ENCODE results near the gene CCL3. TPM values are rescaled to one million over a fixed set of nuclear protein-coding genes. Genes with fewer than 3 reads are reported as not detected.
"Not testable (repeated sequence)": the region's sequence is repeated elsewhere in the genome, so short reads cannot be mapped to it uniquely, and the experiment has no call there.

CCL3 gene
- total RNA-seq, 1 experiment from 2014 or later, result 1.1 TPM

GRCh38 chr17:36123431-36123830 is 33.5 kb upstream of the CCL3 start:
- POLR2A ChIA-PET, result no interaction called here
- Histone ChIP-seq H3K9me3 (ENCODE audit: control insufficient read depth, insufficient read depth, low read depth, low read length) (no peaks in the 10 kb centered on the region), H3K27me3 (ENCODE audit: control insufficient read depth, insufficient read depth, low read length) (no peaks in the 10 kb centered on the region), H3K4me3 (ENCODE audit: low read depth in 2 of 2, low read length in 2 of 2) (no peak overlapping the region), H3K36me3 (ENCODE audit: control insufficient read depth, insufficient read depth, low read length) (no peaks in the 10 kb centered on the region), H3K4me1 (ENCODE audit: control insufficient read depth, insufficient read depth, low read length) (no peaks in the 10 kb centered on the region), H3K27ac (ENCODE audit: low read length) (no peak overlapping the region)
- BruUV-seq (replicated peaks), result no TSS peak
- intact Hi-C loops (cut with micrococcal nuclease; ENCODE audit: unreplicated experiment) (no loop called here), in situ Hi-C loops (cut with HindIII; ENCODE audit: low pct_unique_long_range_greater_than_20kb, low sequenced_read_pairs) (no loop called here)
- CTCF ChIA-PET, result no interaction called here
- no peak for DNase-seq (ENCODE audit: low read depth, low spot score)
- no peak for ATAC-seq
- TF ChIP-seq CTCF (IDR thresholded peaks at IDR 0.05), result no peak
- no peak for TF ChIP-seq TCF7L2 (IDR thresholded peaks at IDR 0.05; ENCODE audit: low read depth, low read length)
- no peak for TF ChIP-seq SIN3A (IDR thresholded peaks at IDR 0.05; ENCODE audit: borderline replicate concordance, insufficient read depth, low read depth, low read length)
- no peak for TF ChIP-seq POLR2AphosphoS5 (IDR thresholded peaks at IDR 0.05; ENCODE audit: low read depth, low read length)
- no peak for TF ChIP-seq REST (IDR thresholded peaks at IDR 0.05; ENCODE audit: insufficient read depth in 1 of 2, low read depth in 2 of 2, low read length in 1 of 2)

- ATAC-seq; H3K4me1 ChIP-seq (ENCODE audit: control insufficient read depth, insufficient read depth, low read length); H3K4me3 ChIP-seq (ENCODE audit: low read depth in 2 of 2, low read length in 2 of 2); H3K27ac ChIP-seq (ENCODE audit: low read length); H3K27me3 ChIP-seq (ENCODE audit: control insufficient read depth, insufficient read depth, low read length); H3K9me3 ChIP-seq (ENCODE audit: control insufficient read depth, insufficient read depth, low read depth, low read length); H3K36me3 ChIP-seq (ENCODE audit: control insufficient read depth, insufficient read depth, low read length); DNase-seq (ENCODE audit: low read depth, low spot score); BruUV-seq (replicated peaks); intact Hi-C loops (cut with micrococcal nuclease; ENCODE audit: unreplicated experiment); CTCF ChIA-PET; POLR2A ChIA-PET; in situ Hi-C loops (cut with HindIII; ENCODE audit: low pct_unique_long_range_greater_than_20kb, low sequenced_read_pairs): not testable (repeated sequence)
These were observed 31.2 kb upstream of the CCL3 start for GRCh38 chr17:36121099-36121498.

GRCh38 chr17:36120221-36120620 is 30.3 kb upstream of the CCL3 start:
- no peaks in the 10 kb centered on the region for H3K9me3 ChIP-seq (ENCODE audit: control insufficient read depth, insufficient read depth, low read depth, low read length)
- H3K4me1 ChIP-seq (ENCODE audit: control insufficient read depth, insufficient read depth, low read length), result no peaks in the 10 kb centered on the region
- H3K4me3 ChIP-seq (ENCODE audit: low read depth in 2 of 2, low read length in 2 of 2), result no peak overlapping the region
- TF ChIP-seq TCF7L2 (IDR thresholded peaks at IDR 0.05; ENCODE audit: low read depth, low read length), result no peak
- TF ChIP-seq CTCF (IDR thresholded peaks at IDR 0.05), result no peak
- no peak for TF ChIP-seq POLR2AphosphoS5 (IDR thresholded peaks at IDR 0.05; ENCODE audit: low read depth, low read length)
- TF ChIP-seq REST (IDR thresholded peaks at IDR 0.05; ENCODE audit: insufficient read depth in 1 of 2, low read depth in 2 of 2, low read length in 1 of 2), result no peak
- no peak for TF ChIP-seq SIN3A (IDR thresholded peaks at IDR 0.05; ENCODE audit: borderline replicate concordance, insufficient read depth, low read depth, low read length)
- ChIA-PET CTCF (no interaction called here), POLR2A (no interaction called here)
- H3K36me3 ChIP-seq (ENCODE audit: control insufficient read depth, insufficient read depth, low read length), result no peaks in the 10 kb centered on the region
- DNase-seq (ENCODE audit: low read depth, low spot score), result no peak
- no peaks in the 10 kb centered on the region for H3K27me3 ChIP-seq (ENCODE audit: control insufficient read depth, insufficient read depth, low read length)
- no peak overlapping the region for H3K27ac ChIP-seq (ENCODE audit: low read length)
- intact Hi-C loops (cut with micrococcal nuclease; ENCODE audit: unreplicated experiment), result no loop called here
- in situ Hi-C loops (cut with HindIII; ENCODE audit: low pct_unique_long_range_greater_than_20kb, low sequenced_read_pairs), result no loop called here
- no TSS peak for BruUV-seq (replicated peaks)
- ATAC-seq, result no peak

Measured in Panc1 (cell line).